Gastroesophageal sphincter (tissue), 3 donors: ENCODE results near the gene PLEKHG5.

ENCODE experiments used
- EP300 ChIP-seq: sonication (generic); formaldehyde crosslinking; IDR thresholded peaks from one replicate; pipeline ENCODE4 v1.6.1; 2017; ENCODE audit warnings: antibody characterized with exemption, mild to moderate bottlenecking
- POLR2A ChIP-seq, 2 donors: fragments of 450-650 bp; IDR thresholded peaks; one replicate each; pipeline ENCODE4 v1.6.1; 2017; ENCODE audit warnings: antibody characterized with exemption in 2 of 2, mild to moderate bottlenecking in 2 of 2, moderate library complexity in 1 of 2
- TF ChIP-seq, protein P1 (sequence below), 4 experiments: fragments of 200-600 bp in 2 of 4; fragments of 450-650 bp in 2 of 4; sonication (generic) in 1 of 4; IDR thresholded peaks; one replicate each; pipeline ENCODE4 v1.5.1; 2017 to 2019; ENCODE audit warnings: antibody characterized with exemption in 4 of 4, mild to moderate bottlenecking in 2 of 4, moderate library complexity in 2 of 4

DNA sequence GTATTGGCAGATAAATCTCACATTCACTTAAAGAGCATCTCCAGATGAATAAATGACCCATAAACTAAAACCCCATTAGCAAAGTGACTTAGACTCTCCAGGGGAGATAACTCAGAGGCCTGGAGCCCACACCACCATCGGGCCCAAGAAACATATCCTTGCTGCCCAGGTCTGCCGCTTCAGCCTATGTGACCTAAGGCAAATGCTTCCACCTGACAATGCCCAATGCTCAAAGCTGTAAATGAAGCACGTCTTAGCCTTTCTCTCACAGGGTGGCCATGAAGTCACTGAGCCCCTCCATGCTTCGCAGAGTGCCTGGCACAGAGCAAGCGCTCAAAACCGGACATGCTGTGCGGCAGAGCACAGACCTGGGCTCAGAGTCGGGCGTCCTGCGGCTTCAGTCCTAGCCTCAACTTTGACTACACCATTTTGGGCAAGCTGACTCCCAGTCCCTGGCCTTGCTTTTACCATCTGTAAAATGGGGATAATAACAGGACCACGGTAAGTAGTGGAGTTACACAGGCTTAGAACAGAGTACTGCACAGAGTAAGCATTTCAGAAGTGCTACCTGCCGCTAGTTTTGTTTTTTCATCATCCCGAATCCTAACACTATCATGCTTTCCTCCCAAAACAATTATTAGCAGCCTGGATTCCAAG, 39.2 kb upstream of the PLEKHG5 start:
- no peak for TF ChIP-seq POLR2A (IDR thresholded peaks at IDR 0.05)
- TF ChIP-seq, protein P1, sequence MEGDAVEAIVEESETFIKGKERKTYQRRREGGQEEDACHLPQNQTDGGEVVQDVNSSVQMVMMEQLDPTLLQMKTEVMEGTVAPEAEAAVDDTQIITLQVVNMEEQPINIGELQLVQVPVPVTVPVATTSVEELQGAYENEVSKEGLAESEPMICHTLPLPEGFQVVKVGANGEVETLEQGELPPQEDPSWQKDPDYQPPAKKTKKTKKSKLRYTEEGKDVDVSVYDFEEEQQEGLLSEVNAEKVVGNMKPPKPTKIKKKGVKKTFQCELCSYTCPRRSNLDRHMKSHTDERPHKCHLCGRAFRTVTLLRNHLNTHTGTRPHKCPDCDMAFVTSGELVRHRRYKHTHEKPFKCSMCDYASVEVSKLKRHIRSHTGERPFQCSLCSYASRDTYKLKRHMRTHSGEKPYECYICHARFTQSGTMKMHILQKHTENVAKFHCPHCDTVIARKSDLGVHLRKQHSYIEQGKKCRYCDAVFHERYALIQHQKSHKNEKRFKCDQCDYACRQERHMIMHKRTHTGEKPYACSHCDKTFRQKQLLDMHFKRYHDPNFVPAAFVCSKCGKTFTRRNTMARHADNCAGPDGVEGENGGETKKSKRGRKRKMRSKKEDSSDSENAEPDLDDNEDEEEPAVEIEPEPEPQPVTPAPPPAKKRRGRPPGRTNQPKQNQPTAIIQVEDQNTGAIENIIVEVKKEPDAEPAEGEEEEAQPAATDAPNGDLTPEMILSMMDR (IDR thresholded peaks at IDR 0.05) = no peak
- no peak for TF ChIP-seq EP300
